Stimulated activated CD4-positive, alpha-beta T cell treated with anti-CD3 and anti-CD28 coated beads, Interleukin-15, amount 100 ng/mL, for 1 hour (primary cell): ENCODE measurements around the gene EXOC3L2.
"Not testable (repeated sequence)": the region's sequence is repeated elsewhere in the genome, so short reads cannot be mapped to it uniquely, and the experiment has no call there.

Source experiments
- DNase-seq, 2 donors: peaks; one replicate each; pipeline ENCODE4 v3.0.0-alpha.2; 2020; ENCODE audit warnings: low read depth in 1 of 2, low spot score in 1 of 2

EXOC3L2 gene

GRCh38 chr19:45245334-45245787 is at the start of gene EXOC3L2:
TSS of gene EXOC3L2 (minus strand) at chr19:45245407. CDS start at chr19:45239045, 6,362 bp downstream.
- DNase-seq: no peak

- no peak for DNase-seq
Observed at GRCh38 chr19:45294291-45295029, 49.3 kb upstream of the EXOC3L2 start.

DNA sequence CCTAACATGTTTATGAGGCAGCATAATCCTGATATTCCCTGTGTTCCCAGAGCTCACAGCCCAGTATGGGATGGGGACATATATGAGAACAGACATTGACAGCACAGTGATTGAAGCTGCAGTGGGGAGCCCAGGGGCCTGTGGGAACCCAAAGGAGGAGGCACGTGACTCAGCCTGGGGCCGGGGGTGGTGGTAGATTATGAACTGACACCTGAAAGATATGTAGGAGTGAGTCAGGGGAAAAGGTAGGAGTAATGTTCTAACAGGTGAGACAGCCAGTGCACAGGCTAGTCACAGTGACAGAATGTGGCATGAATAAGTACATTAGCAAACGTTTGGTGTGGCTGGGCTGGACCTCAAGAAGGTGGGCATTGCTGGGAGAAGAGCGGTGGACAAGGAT is 48.5 kb upstream of the EXOC3L2 start:
- peak in 1 of 2 donors; percentile 22 for DNase-seq

GRCh38 chr19:45291834-45292233 is 46.6 kb upstream of the EXOC3L2 start:
- no peak for DNase-seq

DNA sequence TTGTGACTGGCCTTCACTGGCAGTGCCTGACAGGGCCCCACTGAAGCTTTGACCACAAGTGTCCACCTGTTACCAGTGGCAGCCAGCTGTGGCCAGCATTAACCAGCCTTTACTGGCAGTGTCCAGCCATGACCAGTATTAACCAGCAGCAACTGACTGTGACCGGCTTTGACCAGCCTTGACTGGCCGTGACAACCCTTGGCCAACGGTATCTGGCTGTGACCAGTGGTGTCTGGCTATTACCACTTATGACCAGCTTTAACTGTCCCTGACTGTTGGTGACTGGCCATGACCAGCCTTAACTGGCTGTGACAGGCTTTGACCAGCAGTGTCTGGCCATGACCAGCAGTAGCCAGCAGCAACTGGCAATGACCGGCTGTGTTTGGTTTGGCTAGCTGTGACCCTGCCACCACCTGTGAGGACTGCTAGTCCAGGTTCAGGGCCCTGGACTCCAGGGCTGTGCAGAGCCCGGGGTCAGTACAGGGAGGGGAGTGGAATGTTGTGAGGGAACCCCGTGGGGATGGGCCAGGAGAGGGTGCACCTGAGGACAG is 45.2 kb upstream of the EXOC3L2 start:
- no peak for DNase-seq

DNA sequence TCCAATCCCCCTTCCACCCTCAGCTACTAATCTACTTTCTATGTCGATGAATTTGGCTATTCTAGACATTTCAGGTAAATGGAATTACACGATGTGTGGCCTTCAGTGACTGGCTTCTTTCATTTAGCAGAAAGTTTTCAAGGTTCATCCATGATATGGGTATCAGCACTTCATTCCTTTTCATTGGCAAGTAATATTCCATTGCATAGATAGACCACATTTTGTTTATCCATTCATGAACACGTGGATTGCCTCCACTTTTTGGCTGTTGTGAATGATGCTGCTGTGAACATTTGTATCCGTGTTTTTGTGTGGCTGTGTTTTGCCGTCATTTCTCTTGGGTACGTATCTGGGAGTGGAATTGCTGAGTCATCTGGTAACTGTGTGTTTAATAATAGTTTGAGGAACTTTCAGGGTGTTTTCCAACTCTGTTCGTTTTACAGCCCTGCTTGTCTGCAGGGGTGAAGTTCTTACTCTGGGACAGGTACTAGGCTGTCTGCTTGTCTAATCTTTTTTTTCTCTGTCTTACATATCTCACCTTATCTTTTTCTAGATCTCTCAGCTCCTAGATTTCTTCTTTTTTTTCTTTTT is 38.3 kb upstream of the EXOC3L2 start:
- DNase-seq: no peak

GRCh38 chr19:45280471-45280961 is 35.3 kb upstream of the EXOC3L2 start:
- DNase-seq: no peak

DNA sequence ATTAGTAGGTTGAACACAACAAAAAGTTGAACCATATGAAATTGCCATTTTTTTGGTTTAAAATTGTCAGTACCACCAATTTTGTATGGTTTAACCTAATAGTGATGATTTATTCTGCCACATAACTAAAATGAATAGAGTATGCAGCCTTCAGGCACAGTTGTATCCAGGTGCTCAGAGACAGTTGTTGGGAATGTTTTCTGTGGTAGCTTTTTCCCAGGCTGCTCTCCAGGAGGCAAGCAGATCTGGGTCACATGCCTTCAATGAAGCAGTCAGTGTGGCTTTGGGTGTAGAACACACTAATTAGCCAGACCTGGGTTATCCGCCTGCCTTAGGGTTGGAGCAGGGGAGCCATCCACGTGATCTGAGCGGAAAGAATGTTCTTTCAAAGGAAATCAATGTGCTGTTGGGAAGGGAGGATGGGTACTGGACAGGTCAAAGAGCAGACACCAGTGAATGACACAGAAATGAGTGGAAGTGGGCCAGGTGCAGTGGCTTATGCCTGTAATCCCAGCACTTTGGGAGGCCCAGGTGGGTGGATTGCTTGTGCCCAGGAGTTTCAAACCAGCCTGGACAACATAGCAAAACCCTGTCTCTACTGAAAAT is 34.5 kb upstream of the EXOC3L2 start:
- DNase-seq: no peak

GRCh38 chr19:45278087-45278486 is 32.9 kb upstream of the EXOC3L2 start:
- DNase-seq: no peak

DNA sequence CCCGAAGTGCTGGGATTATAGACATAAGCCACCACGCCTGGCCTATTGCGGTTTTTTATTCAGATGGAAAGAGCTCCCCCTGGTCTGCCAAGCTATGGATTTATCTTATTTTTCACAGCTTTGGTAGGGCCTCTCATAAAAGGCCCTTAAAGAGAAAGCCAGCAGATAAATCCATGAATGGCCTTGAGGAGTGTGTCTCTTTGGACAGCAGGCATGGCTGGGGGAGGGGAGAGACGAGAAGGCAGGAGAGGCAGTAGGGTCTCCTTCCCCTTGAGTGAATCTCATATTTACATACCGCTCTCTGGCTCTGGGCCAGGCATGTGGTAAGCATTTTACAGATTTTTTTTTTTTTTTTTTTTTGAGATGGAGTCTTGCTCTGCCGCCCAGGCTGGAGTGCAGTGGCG is 31.1 kb upstream of the EXOC3L2 start:
- no peak for DNase-seq

GRCh38 chr19:45275370-45275971 is 30.3 kb upstream of the EXOC3L2 start:
- no peak for DNase-seq

DNA sequence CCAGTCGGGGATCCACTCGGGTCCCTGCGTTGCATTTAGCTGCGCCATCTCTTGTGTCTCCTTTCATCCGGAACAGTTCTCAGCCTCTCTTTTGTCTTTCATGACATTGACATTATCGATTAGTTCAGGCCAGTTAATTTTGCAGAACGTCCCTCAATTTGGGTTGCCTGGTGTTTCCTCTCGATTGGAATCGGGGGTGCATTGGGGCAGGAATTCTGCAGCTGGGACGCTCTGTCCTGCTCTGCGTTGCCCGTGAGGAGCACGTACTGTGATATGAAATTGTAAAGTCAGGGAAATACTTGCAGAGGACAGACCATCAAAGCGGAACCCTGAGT is 28.3 kb upstream of the EXOC3L2 start:
- DNase-seq: no peak

GRCh38 chr19:45271735-45272108 is 26.5 kb upstream of the EXOC3L2 start:
- no peak for DNase-seq

DNA sequence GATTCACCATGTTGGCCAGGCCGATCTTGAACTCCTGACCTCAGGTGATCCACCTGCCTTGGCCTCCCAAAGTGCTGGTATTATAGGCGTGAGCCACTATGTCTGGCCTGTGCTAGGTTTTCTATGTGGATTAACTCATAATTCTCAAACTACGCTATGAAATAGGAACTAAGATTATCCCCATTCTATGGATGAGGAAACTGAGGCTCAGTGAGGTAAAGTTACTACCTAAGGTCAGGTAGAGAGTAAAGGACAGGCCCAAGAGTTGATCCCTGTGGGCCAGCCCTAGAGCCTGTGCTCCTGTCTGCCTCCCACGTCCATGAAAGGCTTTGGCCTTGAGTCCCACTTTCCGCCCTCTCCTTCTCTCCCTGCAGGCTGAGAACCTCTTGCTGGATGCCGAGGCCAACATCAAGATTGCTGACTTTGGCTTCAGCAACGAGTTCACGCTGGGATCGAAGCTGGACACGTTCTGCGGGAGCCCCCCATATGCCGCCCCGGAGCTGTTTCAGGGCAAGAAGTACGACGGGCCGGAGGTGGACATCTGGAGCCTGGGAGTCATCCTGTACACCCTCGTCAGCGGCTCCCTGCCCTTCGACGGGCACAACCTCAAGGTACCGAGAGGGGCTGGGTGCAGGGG is 26.0 kb upstream of the EXOC3L2 start:
- DNase-seq: no peak

DNA sequence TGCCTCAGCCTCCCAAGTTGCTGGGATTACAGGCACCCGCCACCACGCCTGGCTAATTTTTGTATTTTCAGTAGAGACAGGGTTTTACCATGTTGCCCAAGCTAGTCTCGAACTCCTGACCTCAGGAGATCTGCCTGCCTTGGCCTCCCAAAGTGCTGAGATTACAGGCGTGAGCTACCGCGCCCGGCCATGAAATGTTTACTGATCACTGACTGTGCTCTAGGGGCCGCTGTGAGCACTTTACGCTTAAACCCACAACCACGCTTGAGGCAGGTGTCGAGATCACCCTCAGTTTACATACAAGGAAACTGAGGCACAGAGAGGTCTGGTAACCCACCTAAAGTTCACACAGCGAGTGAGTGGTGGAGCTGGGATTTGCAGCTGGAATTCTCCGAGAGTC is 24.7 kb upstream of the EXOC3L2 start:
- not testable (repeated sequence) for DNase-seq

- no peak for DNase-seq
Observed at GRCh38 chr19:45267296-45267695, 22.1 kb upstream of the EXOC3L2 start.

- no peak for DNase-seq
Observed at GRCh38 chr19:45265375-45265774, 20.2 kb upstream of the EXOC3L2 start.

GRCh38 chr19:45264781-45265317 is 19.6 kb upstream of the EXOC3L2 start:
- DNase-seq: no peak

DNA sequence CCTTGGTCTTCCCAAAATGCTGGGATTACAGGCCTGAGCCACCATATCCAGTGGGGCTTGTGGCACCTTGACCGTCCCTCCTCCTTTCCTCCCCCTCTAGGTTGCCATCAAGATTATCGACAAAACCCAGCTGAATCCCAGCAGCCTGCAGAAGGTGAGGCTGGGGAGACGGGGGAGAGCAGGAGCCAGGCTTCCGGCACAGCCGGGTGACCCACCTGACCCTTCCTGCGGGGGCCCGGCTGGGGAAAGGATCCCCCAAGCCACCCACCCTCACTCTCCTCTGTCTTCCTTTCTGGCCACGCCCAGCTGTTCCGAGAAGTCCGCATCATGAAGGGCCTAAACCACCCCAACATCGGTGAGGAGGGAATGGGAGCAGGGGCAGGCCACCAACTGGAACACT is 17.8 kb upstream of the EXOC3L2 start:
- no peak for DNase-seq

DNA sequence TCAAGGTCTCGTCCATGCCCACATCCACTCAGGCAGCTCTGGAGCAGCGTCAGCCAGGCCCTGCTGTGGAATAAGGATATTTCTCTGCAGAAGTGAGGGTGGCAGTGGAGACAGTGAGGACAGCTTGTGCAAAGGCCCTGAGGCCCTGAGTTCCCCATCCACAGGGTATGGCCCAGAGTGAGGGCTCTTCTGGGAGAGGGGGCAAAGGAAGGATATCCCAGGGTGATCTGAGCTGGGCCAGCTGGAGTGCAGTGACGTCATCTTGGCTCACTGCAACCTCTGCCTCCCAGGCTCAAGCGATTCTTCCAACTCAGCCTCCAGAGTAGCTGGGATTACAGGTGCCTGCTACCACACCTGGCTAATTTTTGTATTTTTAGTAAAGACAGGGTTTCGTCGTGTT is 17.4 kb upstream of the EXOC3L2 start:
- DNase-seq: no peak

GRCh38 chr19:45258862-45259261 is 13.7 kb upstream of the EXOC3L2 start:
- no peak for DNase-seq
